C4-2B (cell line): ENCODE results near the gene NUMB.
A peak's percentile ranks its signal among the peaks of the same experiment; 100 is the strongest.

Experiments used
- H3K27ac ChIP-seq: fragments of 450-650 bp; 2 replicates; pipeline ENCODE4 v1.5.1; 2017
- CTCF ChIP-seq: fragments of 450-650 bp; conservative IDR thresholded peaks from 2 replicates; pipeline ENCODE4 v1.5.1; 2017; ENCODE audit warnings: mild to moderate bottlenecking
- ZFX ChIP-seq: fragments of 450-650 bp; IDR thresholded peaks from 2 replicates; pipeline ENCODE4 v1.6.1; 2017

Gene NUMB

GRCh38 chr14:73289308-73289707 is 169.0 kb downstream of the NUMB start:
- TF ChIP-seq CTCF = no peak
- no peak for TF ChIP-seq ZFX
- H3K27ac ChIP-seq = no peak overlapping the region

- peak overlapping the region; percentile 9; the same call in 1 of the 2 replicates for H3K27ac ChIP-seq
- TF ChIP-seq ZFX (no peak), CTCF (no peak)
These were observed 171.3 kb downstream of the NUMB start for GRCh38 chr14:73287071-73287470.

- TF ChIP-seq CTCF = no peak
- TF ChIP-seq ZFX = no peak
- no peak overlapping the region for H3K27ac ChIP-seq
These were observed 171.7 kb downstream of the NUMB start for GRCh38 chr14:73286598-73286997.

- TF ChIP-seq ZFX (no peak), CTCF (no peak)
- no peak overlapping the region for H3K27ac ChIP-seq
These were observed 172.4 kb downstream of the NUMB start for GRCh38 chr14:73285979-73286378.

GRCh38 chr14:73283608-73284379 is 174.6 kb downstream of the NUMB start:
- H3K27ac ChIP-seq = no peak overlapping the region
- TF ChIP-seq CTCF (no peak; the same call in none of the 2 replicates), ZFX (no peak)

- TF ChIP-seq ZFX (no peak), CTCF (no peak)
- H3K27ac ChIP-seq = no peak overlapping the region
These were observed 177.4 kb downstream of the NUMB start for GRCh38 chr14:73280903-73281302.

GRCh38 chr14:73277376-73277775 is 181.0 kb downstream of the NUMB start:
- H3K27ac ChIP-seq = no peak overlapping the region
- TF ChIP-seq ZFX = no peak
- TF ChIP-seq CTCF = no peak
